ENCODE results near the gene CYP2A6.
"Not testable (repeated sequence)": the region's sequence is repeated elsewhere in the genome, so short reads cannot be mapped to it uniquely, and the experiment has no call there.

Gene CYP2A6

GRCh38 chr19:40850277-40850676, at the start of gene CYP2A6:
Gene CYP2A6 (minus strand): TSS chr19:40850447. CDS start chr19:40850426, 21 bp downstream.
- not testable (repeated sequence) for DNase-seq

- not testable (repeated sequence) for DNase-seq
Observed at GRCh38 chr19:40899964-40900363, 49.7 kb upstream of the CYP2A6 start.

- not testable (repeated sequence) for DNase-seq
Observed at GRCh38 chr19:40896843-40897789, 46.9 kb upstream of the CYP2A6 start.

GRCh38 chr19:40896418-40896796, 46.2 kb upstream of the CYP2A6 start:
- DNase-seq = no peak

GRCh38 chr19:40893112-40893511, 42.9 kb upstream of the CYP2A6 start:
- DNase-seq = no peak

GRCh38 chr19:40889366-40889765, 39.1 kb upstream of the CYP2A6 start:
- no peak for DNase-seq

GRCh38 chr19:40888191-40888590, 37.9 kb upstream of the CYP2A6 start:
- DNase-seq = no peak

- DNase-seq = not testable (repeated sequence)
Observed at GRCh38 chr19:40884187-40884931, 34.1 kb upstream of the CYP2A6 start.

- not testable (repeated sequence) for DNase-seq
Observed at GRCh38 chr19:40882062-40882461, 31.8 kb upstream of the CYP2A6 start, which contains the start of gene CYP2A7. Gene CYP2A7 (minus strand): TSS chr19:40882231. CDS start chr19:40882210, 21 bp downstream.

GRCh38 chr19:40879349-40879748, 29.1 kb upstream of the CYP2A6 start:
- DNase-seq = not testable (repeated sequence)

- not testable (repeated sequence) for DNase-seq
Observed at GRCh38 chr19:40875526-40875951, 25.3 kb upstream of the CYP2A6 start.

GRCh38 chr19:40874874-40875273, 24.6 kb upstream of the CYP2A6 start:
- DNase-seq = not testable (repeated sequence)

GRCh38 chr19:40873873-40874272, 23.6 kb upstream of the CYP2A6 start:
- not testable (repeated sequence) for DNase-seq

- DNase-seq = no peak
Observed at GRCh38 chr19:40872209-40872608, 22.0 kb upstream of the CYP2A6 start.

GRCh38 chr19:40867701-40868100, 17.5 kb upstream of the CYP2A6 start:
- DNase-seq = no peak

GRCh38 chr19:40864739-40865496, 14.7 kb upstream of the CYP2A6 start:
- not testable (repeated sequence) for DNase-seq

- DNase-seq = no peak
Observed at GRCh38 chr19:40862785-40863184, 12.5 kb upstream of the CYP2A6 start.

GRCh38 chr19:40862333-40862732, 12.1 kb upstream of the CYP2A6 start:
- DNase-seq = no peak

GRCh38 chr19:40858109-40858508, 7.9 kb upstream of the CYP2A6 start:
- no peak for DNase-seq

- DNase-seq = not testable (repeated sequence)
Observed at GRCh38 chr19:40852467-40853152, 2.4 kb upstream of the CYP2A6 start.

GRCh38 chr19:40846722-40847121, 3.5 kb downstream of the CYP2A6 start:
- not testable (repeated sequence) for DNase-seq

- not testable (repeated sequence) for DNase-seq
Observed at GRCh38 chr19:40843653-40844052, 6.6 kb downstream of the CYP2A6 start.
